Midbrain (tissue), 1 donor: ENCODE measurements around the gene GRK6.

ENCODE experiments used
- DNase-seq: peaks from one replicate; lab custom pipeline; 2025; lab: John Stamatoyannopoulos, UW

GRK6 gene

DNA sequence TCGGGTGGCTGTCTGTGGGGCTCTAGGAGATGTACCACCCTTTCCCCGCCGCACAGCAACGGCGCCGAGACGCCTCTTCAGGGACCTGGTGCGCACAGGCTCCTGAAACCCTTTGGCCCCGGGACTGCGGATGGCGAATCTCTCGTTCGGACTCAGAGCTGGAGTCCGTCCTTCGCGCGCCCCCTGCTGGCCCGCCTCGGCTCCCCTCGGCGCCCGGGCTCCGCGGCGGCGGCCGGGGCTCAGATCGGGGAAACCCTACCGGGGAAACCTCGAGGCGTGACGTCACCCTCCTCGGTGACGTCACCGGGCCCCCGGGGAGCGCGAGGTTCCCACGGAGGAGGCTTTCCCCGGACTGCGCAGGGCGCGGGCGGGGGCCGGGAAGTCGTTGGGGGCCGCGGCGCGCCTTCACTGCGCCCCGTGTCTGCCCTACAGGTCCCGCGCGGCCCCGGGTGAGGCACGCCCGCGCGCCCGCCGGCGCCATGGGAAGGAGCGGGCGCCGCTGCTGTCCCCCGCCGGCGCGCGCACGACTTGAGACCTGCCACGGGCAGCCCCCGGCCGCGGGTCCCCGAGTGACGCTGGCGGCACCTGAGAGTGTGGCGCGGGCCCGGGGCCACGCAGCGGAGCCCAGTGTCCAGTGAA, 28.0 kb downstream of the GRK6 start:
- DNase-seq: peak; percentile 89

DNA sequence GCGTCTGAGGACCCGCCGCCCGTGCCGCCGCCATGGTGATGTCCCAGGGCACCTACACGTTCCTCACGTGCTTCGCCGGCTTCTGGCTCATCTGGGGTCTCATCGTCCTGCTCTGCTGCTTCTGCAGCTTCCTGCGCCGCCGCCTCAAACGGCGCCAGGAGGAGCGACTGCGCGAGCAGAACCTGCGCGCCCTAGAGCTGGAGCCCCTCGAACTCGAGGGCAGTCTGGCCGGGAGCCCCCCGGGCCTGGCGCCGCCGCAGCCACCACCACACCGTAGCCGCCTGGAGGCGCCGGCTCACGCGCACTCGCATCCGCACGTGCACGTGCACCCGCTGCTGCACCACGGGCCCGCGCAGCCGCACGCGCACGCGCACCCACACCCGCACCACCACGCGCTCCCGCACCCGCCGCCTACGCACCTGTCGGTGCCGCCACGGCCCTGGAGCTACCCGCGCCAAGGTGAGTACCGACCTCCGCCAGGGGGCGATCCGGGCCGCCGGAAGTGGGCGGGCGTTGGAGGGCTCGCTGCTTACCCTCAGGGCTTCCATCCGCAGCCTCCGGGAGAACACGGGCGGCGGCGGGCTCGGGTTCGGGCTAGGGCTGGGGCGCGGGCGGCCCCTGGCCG, 28.7 kb downstream of the GRK6 start:
- peak; percentile 44 for DNase-seq

GRCh38 chr5:177455661-177456590, 29.4 kb downstream of the GRK6 start:
- peak; percentile 85 for DNase-seq

GRCh38 chr5:177456591-177456964, 30.1 kb downstream of the GRK6 start:
- DNase-seq: no peak

DNA sequence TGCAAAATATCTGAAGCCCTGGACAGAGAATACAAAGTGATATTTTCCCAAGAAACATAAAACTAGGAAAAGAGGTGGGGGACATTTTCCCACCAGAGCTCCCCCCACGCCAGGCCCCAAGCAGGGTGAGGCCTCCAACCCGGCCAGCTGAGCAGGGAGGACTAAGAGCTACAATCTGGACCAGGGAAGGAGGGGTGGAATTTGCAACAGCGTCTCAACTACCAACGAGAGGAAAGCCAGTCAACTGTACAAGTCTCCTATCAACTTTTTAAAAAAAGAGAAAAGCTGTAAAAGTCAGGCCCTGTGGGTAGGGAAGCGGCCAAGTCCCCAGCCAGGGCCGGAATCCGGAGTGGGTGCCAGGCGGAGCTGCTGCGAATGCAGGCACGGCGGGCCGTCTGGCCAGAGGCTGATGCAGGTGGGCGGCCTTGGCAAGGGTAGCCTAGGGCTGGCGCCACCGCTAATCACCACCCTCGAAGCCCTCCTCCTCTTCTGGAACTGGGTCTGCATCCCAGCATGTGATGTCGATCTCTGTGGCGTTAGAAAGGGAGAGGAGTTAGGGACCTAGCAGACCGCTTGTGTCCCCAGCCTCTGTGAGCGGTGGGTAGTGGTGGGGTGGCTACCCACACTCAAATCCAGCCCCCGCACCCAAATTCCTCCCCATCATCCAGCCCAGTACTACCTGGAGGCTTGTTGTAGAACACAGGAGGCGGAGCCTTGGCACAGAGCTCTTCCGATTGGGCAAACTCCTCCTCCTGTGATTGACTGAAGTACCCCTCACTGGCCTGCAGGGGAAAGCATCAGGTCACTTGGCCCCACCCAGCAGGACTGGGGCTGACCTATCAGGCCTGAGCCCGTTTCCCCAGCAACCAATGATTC, 30.7 kb downstream of the GRK6 start:
- peak; percentile 78 for DNase-seq

DNA sequence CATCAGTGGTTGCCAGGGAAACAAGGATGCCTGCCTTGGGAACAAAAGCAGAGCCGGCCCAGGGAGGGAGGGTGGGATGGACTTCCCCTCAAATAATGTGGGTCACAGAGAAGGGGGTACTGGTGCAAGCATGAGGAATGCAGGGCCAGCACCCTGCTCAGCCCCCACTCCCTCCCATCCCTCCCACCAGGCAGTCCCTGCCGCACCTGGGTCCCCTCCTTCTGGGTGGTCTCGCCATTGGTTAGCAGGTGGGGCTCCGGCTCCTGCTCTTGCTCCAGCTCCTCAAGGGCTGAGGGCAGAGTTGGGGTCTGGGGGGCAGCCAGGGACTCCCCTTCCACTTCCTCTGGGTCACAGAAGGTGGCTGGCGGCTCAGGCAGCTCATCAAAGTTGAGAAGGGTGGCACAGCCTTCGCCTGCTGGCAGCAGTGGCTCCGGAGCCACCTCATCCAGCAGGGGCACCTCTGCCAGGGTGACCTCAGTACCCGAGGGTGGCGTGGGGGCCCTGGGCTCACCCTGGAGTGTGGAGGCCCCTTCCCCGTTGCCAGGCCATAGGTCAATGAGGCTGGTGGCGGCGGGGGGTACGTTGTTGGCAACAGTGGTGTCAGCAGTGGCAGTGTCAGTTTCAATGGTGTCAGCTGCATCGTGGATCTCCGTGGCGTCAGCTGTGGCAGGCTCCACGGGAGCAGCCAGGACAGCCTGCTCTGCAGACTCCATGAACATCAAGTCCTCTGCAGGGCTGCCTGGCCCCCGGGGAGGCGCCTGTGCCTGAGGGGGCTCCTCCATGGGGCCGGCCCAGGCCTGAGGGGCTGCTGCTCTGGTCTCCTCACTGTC, 31.6 kb downstream of the GRK6 start:
- DNase-seq: no peak

DNA sequence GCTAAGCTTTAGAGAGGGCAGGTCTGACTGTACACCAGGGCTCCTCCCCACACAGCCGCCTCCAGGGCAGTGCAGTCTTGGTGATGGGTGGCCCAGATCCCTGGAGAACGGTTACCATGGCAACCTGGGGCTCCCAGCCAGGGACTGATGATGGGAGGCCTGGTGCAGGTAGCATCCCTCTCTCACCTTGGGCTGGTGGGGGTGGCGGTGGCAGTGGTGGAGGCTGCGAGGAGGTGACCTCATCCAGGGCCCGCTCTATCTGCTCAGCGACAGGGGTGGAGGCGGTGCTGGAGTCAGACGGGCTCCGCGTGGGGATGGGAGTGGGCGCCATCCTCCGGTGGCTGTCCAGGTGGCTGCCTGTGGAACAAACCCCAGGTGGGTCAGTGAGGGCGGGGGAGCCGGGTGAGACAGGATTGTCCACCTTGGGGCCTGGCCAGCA, 32.5 kb downstream of the GRK6 start:
- no peak for DNase-seq

DNA sequence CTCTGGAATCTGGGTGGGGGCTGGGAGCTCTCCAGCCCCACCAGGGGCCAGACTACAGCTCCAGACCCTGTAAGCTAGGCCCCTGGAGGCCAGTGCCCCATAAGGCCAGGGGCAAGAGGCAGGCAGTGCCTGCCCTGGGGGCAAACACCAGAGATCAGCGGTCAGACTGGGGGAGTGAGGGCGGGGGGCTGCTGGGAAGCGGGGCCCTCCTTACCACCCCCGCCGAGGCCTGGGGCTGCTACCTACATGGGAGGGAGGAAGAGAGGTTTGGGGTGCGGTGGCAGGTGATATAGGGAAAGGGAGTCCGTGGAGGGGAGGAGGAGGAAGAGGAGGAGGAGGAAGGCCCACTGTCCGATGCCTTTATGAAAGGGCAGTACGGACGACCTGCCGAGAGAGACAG, 32.9 kb downstream of the GRK6 start:
- no peak for DNase-seq

DNA sequence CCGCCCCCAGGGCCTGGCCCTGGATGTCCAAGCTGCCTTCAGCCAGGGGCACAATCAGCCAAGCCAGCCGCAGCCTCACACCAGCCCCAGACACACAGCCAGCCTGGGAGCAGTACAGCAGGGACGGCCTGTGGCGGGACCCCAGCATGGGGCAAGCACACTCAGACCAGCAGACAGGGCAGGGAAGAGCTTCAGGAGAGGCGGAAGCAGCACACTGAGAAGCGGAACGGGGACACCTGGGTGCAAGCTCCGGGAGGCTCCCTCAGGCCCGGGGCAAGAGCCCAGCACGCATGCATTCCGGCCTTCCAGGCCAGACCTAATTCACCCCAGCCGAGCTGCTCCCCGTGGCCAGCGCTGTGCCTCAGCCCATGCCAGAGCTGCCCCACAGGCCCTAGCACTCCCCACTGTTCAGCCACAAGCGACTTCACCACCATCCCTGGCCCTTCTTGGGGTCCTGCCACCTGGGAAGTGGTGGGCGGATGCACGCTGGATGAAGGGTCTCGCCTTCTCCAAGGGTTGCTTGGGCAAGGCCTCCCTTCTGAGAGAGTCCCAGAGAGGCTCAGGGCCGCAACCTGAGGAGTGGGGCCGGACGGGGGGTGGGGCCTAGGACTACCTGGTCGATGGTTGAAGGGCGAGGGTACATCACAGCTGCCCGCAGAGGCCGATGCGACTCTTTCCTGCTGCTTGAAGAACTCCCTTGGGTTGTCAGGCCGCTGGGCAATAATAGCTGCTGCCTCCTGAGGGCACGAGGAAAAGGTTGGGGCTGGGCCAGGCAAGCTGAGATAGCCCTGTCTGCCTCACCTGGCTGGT, 33.5 kb downstream of the GRK6 start:
- DNase-seq: no peak

DNA sequence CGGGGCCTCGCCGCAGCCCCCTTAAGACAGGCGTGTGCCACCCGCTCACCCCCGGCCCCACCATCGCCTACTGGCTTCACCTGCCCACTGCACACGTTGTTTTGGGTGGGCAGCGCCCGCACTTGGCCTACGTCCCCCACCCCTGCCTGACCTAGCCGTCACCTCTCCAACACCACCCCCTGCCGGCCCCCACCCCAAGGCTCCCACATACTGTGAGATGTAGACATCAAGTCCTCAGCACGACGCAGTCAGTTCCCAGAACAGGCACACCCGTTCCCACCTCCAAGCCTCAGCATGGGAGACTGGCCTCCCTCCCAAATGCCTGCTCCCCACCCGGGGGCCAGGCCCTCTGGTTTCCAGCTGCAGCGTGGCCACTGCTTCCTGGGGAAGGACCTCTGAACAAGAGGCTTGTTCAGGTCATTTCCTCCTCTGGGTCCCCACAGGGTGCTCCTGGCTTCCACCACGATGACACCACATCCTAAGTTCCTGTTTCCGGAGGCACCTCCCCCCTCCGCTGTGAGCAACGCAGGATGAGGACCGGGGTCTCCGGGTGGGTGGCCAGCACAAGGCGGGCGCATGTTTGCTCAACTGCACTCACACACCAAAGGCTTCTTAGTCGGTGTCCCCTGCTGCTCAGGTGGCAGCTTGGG, 35.7 kb downstream of the GRK6 start:
- DNase-seq: no peak

- no peak for DNase-seq
Measured at GRCh38 chr5:177465044-177465443, 38.6 kb downstream of the GRK6 start.

DNA sequence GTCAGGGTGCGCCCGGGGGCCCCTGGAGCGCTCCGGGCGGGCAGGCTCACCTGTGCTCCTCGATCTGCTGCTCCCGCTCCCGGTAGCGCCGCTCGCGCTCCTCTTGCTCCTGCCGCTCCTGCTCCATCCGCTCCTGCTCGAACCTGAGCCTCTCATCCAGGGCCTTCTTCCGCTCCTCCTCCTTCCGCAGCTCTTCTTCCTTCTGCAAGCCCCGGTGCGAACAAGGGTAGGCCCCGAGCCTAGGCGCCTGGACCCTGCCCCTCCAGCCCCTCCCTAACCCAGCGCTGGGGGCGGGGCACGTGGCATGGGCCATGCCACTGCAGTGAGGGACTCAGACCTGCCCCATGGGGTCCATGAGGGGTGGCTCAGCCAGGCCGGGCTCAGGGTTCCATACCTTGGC, 40.4 kb downstream of the GRK6 start:
- DNase-seq: no peak

DNA sequence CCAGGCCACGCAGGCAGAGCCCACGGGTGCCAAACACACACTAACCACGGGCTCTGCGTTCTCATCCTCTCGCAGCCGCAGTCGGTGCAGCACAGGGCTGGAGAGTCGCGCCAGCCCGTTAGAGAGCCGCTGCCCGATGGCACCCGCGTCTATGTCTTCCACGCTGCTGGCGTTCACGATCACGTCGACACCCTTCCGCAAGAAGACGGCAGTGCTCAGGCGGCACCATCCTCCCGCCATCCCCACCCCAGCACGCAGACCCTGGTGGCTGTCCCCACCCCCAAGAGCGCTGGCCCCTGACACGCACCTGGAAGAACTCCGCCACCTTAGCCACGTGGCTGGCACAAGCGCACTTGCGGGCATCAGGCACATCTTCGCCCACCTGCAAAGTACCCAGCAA, 41.0 kb downstream of the GRK6 start:
- no peak for DNase-seq

DNA sequence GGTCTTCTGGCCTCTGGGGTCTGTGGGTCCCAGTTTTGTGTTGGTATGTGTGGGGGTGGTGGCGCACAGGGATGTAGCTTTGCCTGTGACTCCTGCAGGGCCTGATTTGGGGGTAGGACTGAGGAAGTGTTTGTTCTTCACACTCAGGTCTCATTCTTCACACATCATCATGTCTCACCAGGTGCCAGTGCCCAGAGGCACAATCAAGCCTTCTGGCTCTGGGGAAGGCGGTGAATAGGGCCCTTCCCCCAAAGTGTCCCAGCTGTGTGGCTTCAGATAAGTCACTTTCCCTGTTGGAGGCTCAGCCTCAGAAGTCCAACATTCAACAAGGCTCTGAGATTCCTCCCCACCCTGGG, 41.8 kb downstream of the GRK6 start:
- DNase-seq: no peak

DNA sequence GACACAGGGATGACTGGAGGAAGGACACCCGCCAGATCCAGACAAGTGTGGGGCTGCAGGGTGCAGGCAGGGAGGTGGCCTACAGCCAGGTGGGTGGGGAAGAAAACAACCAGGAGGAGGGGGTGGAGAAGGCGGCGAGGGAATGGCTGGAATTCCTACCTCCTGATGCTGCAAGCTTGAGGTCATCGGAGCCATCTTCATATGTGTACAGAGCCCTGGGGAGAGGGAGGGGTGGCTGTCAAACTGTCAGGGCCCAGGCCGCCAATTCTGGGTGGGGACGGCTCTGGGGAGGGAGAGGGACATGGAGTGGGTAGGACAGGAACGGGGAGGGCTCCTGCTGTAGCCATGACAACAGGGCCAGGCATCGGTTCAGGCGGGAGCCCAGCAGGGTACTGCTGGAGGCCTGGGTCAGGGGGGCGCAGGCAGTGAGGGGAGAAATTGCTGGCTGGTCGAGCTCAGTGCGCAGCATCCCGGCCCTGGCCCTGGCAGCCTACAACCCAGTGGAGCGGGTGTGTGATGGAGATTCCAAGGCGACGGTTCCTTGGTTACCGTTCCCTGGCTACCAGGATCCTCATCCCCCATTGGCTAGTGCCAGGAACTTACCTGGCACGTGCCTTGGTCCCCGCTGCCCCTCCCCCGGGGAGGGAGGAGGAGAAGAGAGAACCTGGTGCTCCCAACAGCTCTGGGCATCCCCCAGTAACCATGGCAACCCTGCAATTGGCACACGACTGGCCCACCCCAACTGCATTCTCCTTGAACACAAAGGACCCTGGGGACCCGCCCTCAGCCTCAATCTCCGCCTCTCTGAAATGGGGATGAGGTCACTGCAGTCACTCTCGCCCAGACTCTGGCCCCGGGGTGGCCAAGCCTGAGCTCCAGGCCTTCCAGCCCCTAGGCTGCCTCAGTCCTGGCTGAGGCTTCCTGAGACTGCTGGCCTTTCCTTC, 42.5 kb downstream of the GRK6 start:
- peak; percentile 19 for DNase-seq

DNA sequence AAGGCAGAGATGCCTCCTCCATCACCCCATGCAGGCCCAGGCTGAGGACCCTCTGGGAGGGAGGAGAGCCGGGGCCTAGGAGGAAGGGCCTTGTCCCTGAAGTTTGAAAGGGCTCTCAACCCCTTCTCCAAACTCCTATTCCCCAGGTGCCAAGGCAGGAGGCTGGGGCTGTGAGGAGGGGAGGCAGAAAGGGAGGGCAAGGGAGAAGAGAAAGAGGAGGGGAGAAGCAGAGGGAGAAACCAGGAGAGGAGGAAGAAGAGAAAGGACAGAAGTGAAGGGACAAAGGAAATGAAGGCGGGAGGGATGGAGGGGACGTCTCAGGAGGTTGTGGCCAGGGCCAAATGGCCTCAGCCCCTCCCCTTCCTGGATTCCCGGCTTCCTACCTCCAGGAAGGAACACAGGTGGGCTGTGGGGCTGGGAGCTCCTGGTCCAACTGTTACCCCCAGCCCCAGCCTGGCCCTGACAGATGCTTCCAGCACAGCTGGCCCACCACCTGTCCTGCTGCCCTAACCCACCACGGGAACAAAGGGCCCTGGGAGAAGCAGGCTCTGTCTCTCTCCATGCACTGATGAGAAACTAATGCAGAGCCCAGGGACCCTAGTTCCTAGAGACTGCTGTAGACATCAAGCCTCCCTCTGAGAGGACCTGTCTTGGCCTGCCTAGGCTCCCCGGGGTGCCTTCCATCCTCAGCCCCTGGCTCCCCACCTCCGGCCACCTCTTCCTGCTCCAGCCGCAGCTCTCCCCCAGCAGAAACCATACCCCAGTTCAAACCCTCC, 43.5 kb downstream of the GRK6 start:
- DNase-seq: no peak

- DNase-seq: no peak
Measured at GRCh38 chr5:177470759-177471536, 44.5 kb downstream of the GRK6 start.
